Stimulated activated CD4-positive, alpha-beta T cell treated with anti-CD3 and anti-CD28 coated beads, Interleukin-4, amount 100 ng/mL, for 1 hour (primary cell): ENCODE measurements around the gene PI4K2B.
"Not testable (repeated sequence)": the region's sequence is repeated elsewhere in the genome, so short reads cannot be mapped to it uniquely, and the experiment has no call there.

ENCODE experiments used
- DNase-seq: peaks from one replicate; pipeline ENCODE4 v3.0.0-alpha.2; 2020

Gene PI4K2B

GRCh38 chr4:25308306-25308705 lies 74.5 kb downstream of the PI4K2B start:
- no peak for DNase-seq

- DNase-seq = no peak
Observed at GRCh38 chr4:25308761-25309160, 74.9 kb downstream of the PI4K2B start.

- no peak for DNase-seq
Observed at GRCh38 chr4:25310066-25310802, 76.4 kb downstream of the PI4K2B start.

- no peak for DNase-seq
Observed at GRCh38 chr4:25310803-25311166, 77.0 kb downstream of the PI4K2B start.

GRCh38 chr4:25312496-25313200 lies 78.8 kb downstream of the PI4K2B start, which contains the start of gene ZCCHC4:
Gene ZCCHC4 (plus strand): TSS chr4:25312774. CDS start chr4:25312810, 36 bp downstream.
- DNase-seq = peak; percentile 86

GRCh38 chr4:25313201-25313895 lies 79.5 kb downstream of the PI4K2B start:
- no peak for DNase-seq

GRCh38 chr4:25320336-25320735 lies 86.5 kb downstream of the PI4K2B start:
- DNase-seq = no peak

GRCh38 chr4:25320773-25321172 lies 86.9 kb downstream of the PI4K2B start:
- DNase-seq = no peak

- DNase-seq = no peak
Observed at GRCh38 chr4:25321703-25322102, 87.9 kb downstream of the PI4K2B start.

- not testable (repeated sequence) for DNase-seq
Observed at GRCh38 chr4:25328463-25328862, 94.6 kb downstream of the PI4K2B start.
